Activated T-cell treated with anti-CD3 and anti-CD28 coated beads for 1 hour (primary cell): ENCODE results near the gene RTKN.
"Not testable (repeated sequence)": the region's sequence is repeated elsewhere in the genome, so short reads cannot be mapped to it uniquely, and the experiment has no call there.

ENCODE experiments used
- DNase-seq: peaks from one replicate; pipeline ENCODE4 v3.0.0-alpha.2; 2020; ENCODE audit warnings: low read depth

RTKN gene

GRCh38 chr2:74461187-74462053 is 19.7 kb upstream of the RTKN start:
- DNase-seq, result no peak

- not testable (repeated sequence) for DNase-seq
Observed at GRCh38 chr2:74460187-74460586, 18.4 kb upstream of the RTKN start.

GRCh38 chr2:74459503-74460118 is 17.9 kb upstream of the RTKN start:
- not testable (repeated sequence) for DNase-seq

GRCh38 chr2:74458938-74459363 is 17.2 kb upstream of the RTKN start:
- DNase-seq, result no peak

- peak; percentile 97 for DNase-seq
Observed at GRCh38 chr2:74458132-74458937, 16.6 kb upstream of the RTKN start, which contains the start of gene WBP1. Gene WBP1 (plus strand): TSS chr2:74458438. CDS start chr2:74458603, 165 bp downstream.

- DNase-seq, result peak; percentile 72
Observed at GRCh38 chr2:74457549-74458131, 15.9 kb upstream of the RTKN start.

GRCh38 chr2:74457129-74457548 is 15.4 kb upstream of the RTKN start:
- no peak for DNase-seq

- peak; percentile 93 for DNase-seq
Observed at GRCh38 chr2:74454654-74455511, 13.1 kb upstream of the RTKN start, which contains the start of gene INO80B. Gene INO80B (plus strand): TSS chr2:74455087. CDS start chr2:74455117, 30 bp downstream.

GRCh38 chr2:74450570-74451190 is 8.9 kb upstream of the RTKN start:
- DNase-seq, result no peak

- DNase-seq, result no peak
Observed at GRCh38 chr2:74448771-74449170, 7.0 kb upstream of the RTKN start.

GRCh38 chr2:74447230-74447999 is 5.7 kb upstream of the RTKN start:
- DNase-seq, result no peak

- no peak for DNase-seq
Observed at GRCh38 chr2:74444498-74445318, 3.0 kb upstream of the RTKN start.

- DNase-seq, result not testable (repeated sequence)
Observed at GRCh38 chr2:74442483-74443297, 953 bp upstream of the RTKN start.

GRCh38 chr2:74441170-74441689 is 507 bp downstream of the RTKN start:
- no peak for DNase-seq

- no peak for DNase-seq
Observed at GRCh38 chr2:74440378-74441169, 1.2 kb downstream of the RTKN start.

GRCh38 chr2:74439803-74440377 is 1.8 kb downstream of the RTKN start:
- DNase-seq, result no peak
